B cell (primary cell): ENCODE results near the gene KRTAP10-8.

Experiments
- CTCF ChIP-seq: fragments of 200-600 bp; IDR thresholded peaks from one replicate; pipeline ENCODE4 v1.8.0; 2022; ENCODE audit warnings: antibody characterized with exemption, mild to moderate bottlenecking
- EZH2 ChIP-seq: IDR thresholded peaks from 2 replicates; pipeline ENCODE4 v1.6.1; 2012; ENCODE audit warnings: borderline replicate concordance, low read depth, mild to moderate bottlenecking, moderate library complexity, low read length; ENCODE audit not compliant: insufficient read depth, poor library complexity, severe bottlenecking

GRCh38 chr21:44640761-44641160, 28.9 kb downstream of the KRTAP10-8 start:
- TF ChIP-seq CTCF (no peak), EZH2 (no peak)
